GM23248 (cell line): ENCODE results near the gene TCF7L2. TPM values are rescaled to one million over a fixed set of nuclear protein-coding genes. Genes with fewer than 3 reads are reported as not detected.

Source experiments
- DNase-seq: peaks from one replicate; pipeline ENCODE4 v3.0.0-alpha.2; 2015
- H2AFZ ChIP-seq: fragments of 200-600 bp; sonication (generic); 2 replicates; pipeline ENCODE4 v1.6.1; 2016; ENCODE audit warnings: antibody characterized with exemption
- H3F3A ChIP-seq: fragments of 200-600 bp; sonication (generic); 2 replicates; pipeline ENCODE4 v1.6.1; 2016; ENCODE audit warnings: mild to moderate bottlenecking, antibody characterized with exemption, mixed run types; ENCODE audit not compliant: insufficient read depth
- H3K27ac ChIP-seq: fragments of 200-600 bp; sonication (generic); 2 replicates; pipeline ENCODE4 v1.5.1; 2016; ENCODE audit warnings: mild to moderate bottlenecking
- H3K27me3 ChIP-seq: fragments of 200-600 bp; sonication (generic); replicated peaks from 2 replicates; pipeline ENCODE4 v1.6.1; 2016; ENCODE audit warnings: mild to moderate bottlenecking; ENCODE audit not compliant: insufficient read depth
- H3K36me3 ChIP-seq: fragments of 200-600 bp; sonication (generic); 2 replicates; pipeline ENCODE4 v1.6.1; 2016; ENCODE audit warnings: low read depth, mild to moderate bottlenecking
- H3K4me1 ChIP-seq: fragments of 200-600 bp; sonication (generic); 2 replicates; pipeline ENCODE4 v1.6.1; 2016; ENCODE audit warnings: mild to moderate bottlenecking; ENCODE audit not compliant: insufficient read depth
- H3K4me2 ChIP-seq: fragments of 200-600 bp; sonication (generic); one replicate; pipeline ENCODE4 v1.6.1; 2016; ENCODE audit warnings: mild to moderate bottlenecking; ENCODE audit not compliant: unreplicated experiment
- H3K4me3 ChIP-seq: fragments of 200-600 bp; sonication (generic); 2 replicates; pipeline ENCODE4 v1.5.1; 2016; ENCODE audit warnings: mild to moderate bottlenecking
- H3K79me2 ChIP-seq: fragments of 200-600 bp; sonication (generic); 2 replicates; pipeline ENCODE4 v1.6.1; 2016; ENCODE audit warnings: mild to moderate bottlenecking; ENCODE audit not compliant: insufficient read depth
- H3K9ac ChIP-seq: fragments of 200-600 bp; sonication (generic); 2 replicates; pipeline ENCODE4 v1.6.1; 2016; ENCODE audit warnings: mild to moderate bottlenecking
- H3K9me2 ChIP-seq: fragments of 200-600 bp; sonication (generic); 2 replicates; pipeline ENCODE4 v1.6.1; 2016; ENCODE audit warnings: mixed run types, mild to moderate bottlenecking, moderate library complexity; ENCODE audit not compliant: insufficient read depth
- H3K9me3 ChIP-seq: fragments of 200-600 bp; sonication (generic); one replicate; pipeline ENCODE4 v1.6.1; 2017; ENCODE audit warnings: low read depth
- H4K20me1 ChIP-seq: fragments of 200-600 bp; sonication (generic); 2 replicates; pipeline ENCODE4 v1.6.0; 2016; ENCODE audit not compliant: insufficient read depth
- EZH2 ChIP-seq: fragments of 200-600 bp; sonication (generic); IDR thresholded peaks from 2 replicates; pipeline ENCODE4 v1.6.1; 2018; ENCODE audit warnings: antibody characterized with exemption, mild to moderate bottlenecking; ENCODE audit not compliant: insufficient read depth, poor library complexity, severe bottlenecking
- EZH2phosphoT487 ChIP-seq: fragments of 200-600 bp; sonication (generic); IDR thresholded peaks from 2 replicates; pipeline ENCODE4 v1.6.1; 2018; ENCODE audit warnings: antibody characterized with exemption, moderate library complexity, mild to moderate bottlenecking, low read depth; ENCODE audit not compliant: insufficient read depth
- WGBS, 2 experiments: methylation state at CpG; one replicate each; pipeline ENCODE4 v1.1.6; 2015 to 2017; ENCODE audit warnings: low lambda C conversion rate in 2 of 2, low coverage in 1 of 2; ENCODE audit errors: missing lambda C conversion rate in 2 of 2; 5-methylcytosine and 5-hydroxymethylcytosine counted together
- in situ Hi-C: fragments of 300-500 bp; cut with MboI; formaldehyde crosslinking; loops from 2 replicates; pipeline ENCODE4 v1.15.0; 2020
- polyA plus RNA-seq: library from polyadenylated mRNA; unstranded; fragments of >200 nt; fragmentation: Nextera tagmentation; extraction: Ambion mirVana; gene quantifications from 2 replicates; pipeline ENCODE4 v1.2.1, GENCODE V29; 2016
- total RNA-seq: library from RNA; depleted of rRNA; stranded (reverse); fragments of >200 nt; shearing (Covaris generic); gene quantifications from 2 replicates; pipeline ENCODE4 v1.2.3, GENCODE V29; 2014

Gene TCF7L2
- total and polyA plus RNA-seq, 2 experiments from 2014 or later, result 6.2 to 19.3 TPM

GRCh38 chr10:113159563-113159962 is 209.5 kb downstream of the TCF7L2 start:
- no peaks in the 10 kb centered on the region for H3K27me3 ChIP-seq
- H2AFZ ChIP-seq, result no peak overlapping the region
- no peaks in the 10 kb centered on the region for H3K9me3 ChIP-seq
- H3K27ac ChIP-seq, result no peak overlapping the region
- TF ChIP-seq EZH2 (no peak), EZH2phosphoT487 (no peak)
- no peaks in the 10 kb centered on the region for H3K79me2 ChIP-seq
- no peaks in the 10 kb centered on the region for H4K20me1 ChIP-seq
- DNase-seq, result no peak
- peaks cover 45% of the 10 kb centered on the region for H3K36me3 ChIP-seq
- no peaks in the 10 kb centered on the region for H3K9me2 ChIP-seq
- WGBS, 2 experiments, result 94% methylated on average over 8 of the region's 8 CpGs
- H3K4me3 ChIP-seq, result no peak overlapping the region
- H3K9ac ChIP-seq, result no peak overlapping the region
- H3K4me1 ChIP-seq, result no peaks in the 10 kb centered on the region
- H3K4me2 ChIP-seq, result no peak overlapping the region
- in situ Hi-C loops, result no loop called here
- no peaks in the 10 kb centered on the region for H3F3A ChIP-seq

GRCh38 chr10:113160641-113161040 is 210.6 kb downstream of the TCF7L2 start:
- no peak overlapping the region for H3K4me2 ChIP-seq
- in situ Hi-C loops, result no loop called here
- WGBS, 2 experiments, result 91 to 92% methylated on average over 10 of the region's 10 CpGs

GRCh38 chr10:113161066-113161465 is 211.0 kb downstream of the TCF7L2 start:
- H3K9ac ChIP-seq, result no peak overlapping the region
- H3K4me1 ChIP-seq, result no peaks in the 10 kb centered on the region
- H3K27me3 ChIP-seq, result no peaks in the 10 kb centered on the region
- H4K20me1 ChIP-seq, result no peaks in the 10 kb centered on the region
- no peaks in the 10 kb centered on the region for H3K79me2 ChIP-seq
- DNase-seq, result no peak
- no peaks in the 10 kb centered on the region for H3K9me2 ChIP-seq
- WGBS, 2 experiments, result 60 to 64% methylated on average over 6 of the region's 6 CpGs
- H3K9me3 ChIP-seq, result no peaks in the 10 kb centered on the region
- in situ Hi-C loops, result no loop called here
- no peak overlapping the region for H3K27ac ChIP-seq
- H3K36me3 ChIP-seq, result peaks cover 36% of the 10 kb centered on the region
- H3K4me2 ChIP-seq, result no peak overlapping the region
- H3F3A ChIP-seq, result no peaks in the 10 kb centered on the region
- no peak overlapping the region for H2AFZ ChIP-seq
- no peak for TF ChIP-seq EZH2
- H3K4me3 ChIP-seq, result no peak overlapping the region

More at GRCh38 chr10:113160641-113161040, 210.6 kb downstream of the TCF7L2 start:
- Histone ChIP-seq H3K79me2 (no peaks in the 10 kb centered on the region), H3K4me1 (no peaks in the 10 kb centered on the region), H3K27ac (no peak overlapping the region), H3K36me3 (peaks cover 37% of the 10 kb centered on the region), H3K27me3 (no peaks in the 10 kb centered on the region), H4K20me1 (no peaks in the 10 kb centered on the region), H3K4me3 (no peak overlapping the region), H3K9me3 (no peaks in the 10 kb centered on the region), H2AFZ (no peak overlapping the region), H3K9ac (no peak overlapping the region), H3F3A (no peaks in the 10 kb centered on the region), H3K9me2 (no peaks in the 10 kb centered on the region)
- no peak for DNase-seq
- no peak for TF ChIP-seq EZH2
- TF ChIP-seq EZH2phosphoT487, result no peak

- H3K9me3 ChIP-seq, result no peaks in the 10 kb centered on the region
- H3K4me2 ChIP-seq, result no peak overlapping the region
- no peak for DNase-seq
- 75 to 79% methylated on average over 6 of the region's 6 CpGs for WGBS, 2 experiments
- H3K9ac ChIP-seq, result no peak overlapping the region
- in situ Hi-C loops, result no loop called here
- H3K27ac ChIP-seq, result no peak overlapping the region
- no peaks in the 10 kb centered on the region for H3K79me2 ChIP-seq
- H3K27me3 ChIP-seq, result no peaks in the 10 kb centered on the region
- no peaks in the 10 kb centered on the region for H3K9me2 ChIP-seq
- TF ChIP-seq EZH2phosphoT487, result no peak
- no peak for TF ChIP-seq EZH2
- H2AFZ ChIP-seq, result no peak overlapping the region
- no peak overlapping the region for H3K4me3 ChIP-seq
- no peaks in the 10 kb centered on the region for H4K20me1 ChIP-seq
- H3F3A ChIP-seq, result peaks cover 2% of the 10 kb centered on the region; the same call in 1 of the 2 replicates
- peaks cover 45% of the 10 kb centered on the region for H3K36me3 ChIP-seq
- H3K4me1 ChIP-seq, result no peaks in the 10 kb centered on the region
Measured at GRCh38 chr10:113162960-113163359, 212.9 kb downstream of the TCF7L2 start.

- no peak for DNase-seq
- in situ Hi-C loops, result no loop called here
- peaks cover 8% of the 10 kb centered on the region; the same call in 1 of the 2 replicates for H3F3A ChIP-seq
- no peak overlapping the region for H3K9ac ChIP-seq
- no peaks in the 10 kb centered on the region for H3K9me3 ChIP-seq
- WGBS, 2 experiments, result 86 to 94% methylated on average over 18 to 20 of the region's 20 CpGs
- no peak overlapping the region for H3K4me3 ChIP-seq
- no peaks in the 10 kb centered on the region for H4K20me1 ChIP-seq
- H3K4me1 ChIP-seq, result no peaks in the 10 kb centered on the region
- no peak for TF ChIP-seq EZH2
- H3K27ac ChIP-seq, result no peak overlapping the region
- H2AFZ ChIP-seq, result no peak overlapping the region
- H3K27me3 ChIP-seq, result no peaks in the 10 kb centered on the region
- H3K4me2 ChIP-seq, result no peak overlapping the region
- peaks cover 27% of the 10 kb centered on the region for H3K36me3 ChIP-seq
- no peaks in the 10 kb centered on the region for H3K79me2 ChIP-seq
- no peaks in the 10 kb centered on the region for H3K9me2 ChIP-seq
Measured at GRCh38 chr10:113165673-113166072, 215.6 kb downstream of the TCF7L2 start.
